HEK293 (cell line): ENCODE measurements around the gene GCLM.
A peak's percentile ranks its signal among the peaks of the same experiment; 100 is the strongest.

Experiments
- BCL11B ChIP-seq: fragments of 450-650 bp; formaldehyde crosslinking; IDR thresholded peaks from 2 replicates; pipeline ENCODE4 v1.5.1; 2016; ENCODE audit warnings: low read depth, missing biosample characterization, missing genetic modification characterization
- HIC1 ChIP-seq: fragments of 450-650 bp; formaldehyde crosslinking; IDR thresholded peaks from 2 replicates; pipeline ENCODE4 v1.5.1; 2016; ENCODE audit warnings: missing biosample characterization, missing genetic modification characterization
- MYNN ChIP-seq: fragments of 450-650 bp; formaldehyde crosslinking; IDR thresholded peaks from 2 replicates; pipeline ENCODE4 v1.5.1; 2016; ENCODE audit warnings: missing biosample characterization, missing genetic modification characterization, borderline replicate concordance
- SETDB1 ChIP-seq: IDR thresholded peaks from one replicate; pipeline ENCODE4 v1.6.1; 2017; ENCODE audit warnings: mild to moderate bottlenecking, low read length, moderate library complexity, mixed read lengths; ENCODE audit not compliant: insufficient read length
- SP3 ChIP-seq: fragments of 450-650 bp; formaldehyde crosslinking; IDR thresholded peaks from 2 replicates; pipeline ENCODE4 v1.5.1; 2016; ENCODE audit warnings: missing biosample characterization, missing genetic modification characterization
- YY1 ChIP-seq: fragments of 450-650 bp; formaldehyde crosslinking; IDR thresholded peaks from 2 replicates; pipeline ENCODE4 v1.5.1; 2018; ENCODE audit warnings: missing biosample characterization, missing genetic modification characterization
- ZBTB26 ChIP-seq: fragments of 450-650 bp; formaldehyde crosslinking; optimal IDR thresholded peaks from 2 replicates; pipeline ENCODE3; 2016; ENCODE audit warnings: missing biosample characterization, mild to moderate bottlenecking, missing genetic modification characterization
- ZBTB8A ChIP-seq: fragments of 450-650 bp; formaldehyde crosslinking; IDR thresholded peaks from 2 replicates; pipeline ENCODE4 v1.5.1; 2016; ENCODE audit warnings: missing biosample characterization, missing genetic modification characterization
- ZNF112 ChIP-seq: fragments of 450-650 bp; formaldehyde crosslinking; IDR thresholded peaks from 2 replicates; pipeline ENCODE4 v1.5.0; 2017; ENCODE audit warnings: missing biosample characterization, missing genetic modification characterization
- ZNF133 ChIP-seq: fragments of 450-650 bp; formaldehyde crosslinking; IDR thresholded peaks from 2 replicates; pipeline ENCODE4 v1.5.1; 2016; ENCODE audit warnings: missing biosample characterization, missing genetic modification characterization
- ZNF23 ChIP-seq: fragments of 450-650 bp; formaldehyde crosslinking; IDR thresholded peaks from 2 replicates; pipeline ENCODE4 v1.5.1; 2016; ENCODE audit warnings: missing biosample characterization, missing genetic modification characterization, borderline replicate concordance
- ZNF24 ChIP-seq: fragments of 450-650 bp; formaldehyde crosslinking; IDR thresholded peaks from 2 replicates; pipeline ENCODE4 v1.5.1; 2016; ENCODE audit warnings: missing biosample characterization, missing genetic modification characterization
- ZNF266 ChIP-seq: fragments of 450-650 bp; formaldehyde crosslinking; IDR thresholded peaks from 2 replicates; pipeline ENCODE4 v1.5.1; 2016; ENCODE audit warnings: missing biosample characterization, missing genetic modification characterization, low read depth
- ZNF274 ChIP-seq, 2 experiments: fragments of 200-500 bp in 1 of 2; fragments of 450-650 bp in 1 of 2; sonication (Bioruptor generic) in 1 of 2; formaldehyde crosslinking in 1 of 2; IDR thresholded peaks; 2 replicates each; pipeline versions ENCODE4 v1.5.1 to v1.6.1; 2014 to 2016; ENCODE audit warnings: borderline replicate concordance in 1 of 2, inconsistent platforms in 1 of 2, low read length in 1 of 2, missing biosample characterization in 1 of 2, missing genetic modification characterization in 1 of 2
- ZNF324 ChIP-seq: fragments of 450-650 bp; formaldehyde crosslinking; IDR thresholded peaks from 2 replicates; pipeline ENCODE4 v1.5.1; 2016; ENCODE audit warnings: missing biosample characterization, missing genetic modification characterization
- ZNF341 ChIP-seq: fragments of 450-650 bp; formaldehyde crosslinking; IDR thresholded peaks from 2 replicates; pipeline ENCODE4; 2016; ENCODE audit warnings: low read depth, missing biosample characterization, missing genetic modification characterization
- ZNF521 ChIP-seq: fragments of 450-650 bp; formaldehyde crosslinking; IDR thresholded peaks from 2 replicates; pipeline ENCODE4 v1.5.1; 2017; ENCODE audit warnings: missing biosample characterization, mild to moderate bottlenecking, missing genetic modification characterization
- ZNF530 ChIP-seq: fragments of 450-650 bp; formaldehyde crosslinking; IDR thresholded peaks from 2 replicates; pipeline ENCODE4 v1.5.1; 2016; ENCODE audit warnings: low read depth, missing biosample characterization, missing genetic modification characterization
- ZNF555 ChIP-seq: fragments of 450-650 bp; formaldehyde crosslinking; conservative IDR thresholded peaks from 2 replicates; pipeline ENCODE4 v1.5.1; 2017; ENCODE audit warnings: missing biosample characterization, mild to moderate bottlenecking, missing genetic modification characterization, inconsistent platforms
- ZNF664 ChIP-seq: fragments of 450-650 bp; formaldehyde crosslinking; IDR thresholded peaks from 2 replicates; pipeline ENCODE4 v1.5.1; 2016; ENCODE audit warnings: missing biosample characterization, missing genetic modification characterization
- ZNF791 ChIP-seq: fragments of 450-650 bp; formaldehyde crosslinking; IDR thresholded peaks from 2 replicates; pipeline ENCODE4 v1.5.1; 2016; ENCODE audit warnings: missing biosample characterization, missing genetic modification characterization
- TF ChIP-seq, protein P1 (sequence below): fragments of 450-650 bp; formaldehyde crosslinking; IDR thresholded peaks from 2 replicates; pipeline ENCODE4 v1.5.1; 2017; ENCODE audit warnings: missing biosample characterization, missing genetic modification characterization
- TF ChIP-seq, protein P2 (sequence below): fragments of 450-650 bp; formaldehyde crosslinking; IDR thresholded peaks from 2 replicates; pipeline ENCODE4 v1.5.1; 2016; ENCODE audit warnings: missing biosample characterization, missing genetic modification characterization
- TF ChIP-seq, protein P3 (sequence below): fragments of 450-650 bp; formaldehyde crosslinking; IDR thresholded peaks from 2 replicates; pipeline ENCODE4 v1.5.1; 2016; ENCODE audit warnings: missing biosample characterization, missing genetic modification characterization
- TF ChIP-seq, protein P4 (sequence below): fragments of 450-650 bp; IDR thresholded peaks from 2 replicates; pipeline ENCODE4 v1.5.1; 2018; ENCODE audit warnings: missing biosample characterization, mild to moderate bottlenecking, missing genetic modification characterization
- TF ChIP-seq, protein P5 (sequence below): fragments of 450-650 bp; formaldehyde crosslinking; IDR thresholded peaks from 2 replicates; pipeline ENCODE4 v1.5.1; 2016; ENCODE audit warnings: missing biosample characterization, missing genetic modification characterization

Gene GCLM

DNA sequence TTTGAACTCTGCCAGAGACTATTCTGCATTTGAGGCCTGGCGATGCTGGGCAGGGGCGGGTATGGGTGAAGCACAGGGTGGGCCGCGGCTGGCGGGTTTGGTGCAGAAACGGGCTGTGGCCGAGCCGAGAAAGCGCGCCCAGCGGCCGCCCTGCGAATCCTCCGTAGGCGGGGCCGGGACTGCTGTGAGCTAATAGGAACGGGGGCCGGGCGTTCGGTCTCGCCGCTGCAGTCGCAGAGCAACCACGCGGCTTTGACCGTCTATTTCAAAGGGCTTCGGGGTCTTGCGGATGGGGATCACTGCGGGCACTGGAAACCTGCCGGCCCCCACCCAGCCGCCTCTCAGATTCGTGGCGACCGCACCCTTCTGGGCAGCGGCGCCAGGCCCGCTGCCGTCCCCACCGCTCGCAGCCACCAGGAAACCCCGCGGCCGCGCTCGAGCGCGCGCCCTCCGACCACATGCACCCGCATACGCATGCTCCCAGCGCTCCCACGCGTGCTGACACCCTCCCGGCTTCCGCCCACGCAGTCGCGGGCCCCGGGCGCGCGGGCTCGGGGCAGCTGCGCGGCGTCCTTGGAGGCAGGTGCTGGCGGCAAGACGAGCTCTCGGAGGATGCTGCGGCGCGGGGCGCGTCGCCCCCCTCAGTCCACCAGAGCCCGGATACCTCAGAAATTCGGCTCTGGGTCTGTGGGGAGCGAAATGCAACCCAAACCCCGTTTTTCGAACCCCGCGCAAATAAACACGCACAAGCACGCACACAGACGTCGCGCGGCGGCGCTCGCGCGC is 62.8 kb downstream of the GCLM start (continued):
- TF ChIP-seq ZBTB26, result peak; percentile 93
- no peak for TF ChIP-seq SETDB1
- TF ChIP-seq, protein P1, sequence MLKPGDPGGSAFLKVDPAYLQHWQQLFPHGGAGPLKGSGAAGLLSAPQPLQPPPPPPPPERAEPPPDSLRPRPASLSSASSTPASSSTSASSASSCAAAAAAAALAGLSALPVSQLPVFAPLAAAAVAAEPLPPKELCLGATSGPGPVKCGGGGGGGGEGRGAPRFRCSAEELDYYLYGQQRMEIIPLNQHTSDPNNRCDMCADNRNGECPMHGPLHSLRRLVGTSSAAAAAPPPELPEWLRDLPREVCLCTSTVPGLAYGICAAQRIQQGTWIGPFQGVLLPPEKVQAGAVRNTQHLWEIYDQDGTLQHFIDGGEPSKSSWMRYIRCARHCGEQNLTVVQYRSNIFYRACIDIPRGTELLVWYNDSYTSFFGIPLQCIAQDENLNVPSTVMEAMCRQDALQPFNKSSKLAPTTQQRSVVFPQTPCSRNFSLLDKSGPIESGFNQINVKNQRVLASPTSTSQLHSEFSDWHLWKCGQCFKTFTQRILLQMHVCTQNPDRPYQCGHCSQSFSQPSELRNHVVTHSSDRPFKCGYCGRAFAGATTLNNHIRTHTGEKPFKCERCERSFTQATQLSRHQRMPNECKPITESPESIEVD (tag by site-specific recombination), result no peak
- TF ChIP-seq, protein P2, sequence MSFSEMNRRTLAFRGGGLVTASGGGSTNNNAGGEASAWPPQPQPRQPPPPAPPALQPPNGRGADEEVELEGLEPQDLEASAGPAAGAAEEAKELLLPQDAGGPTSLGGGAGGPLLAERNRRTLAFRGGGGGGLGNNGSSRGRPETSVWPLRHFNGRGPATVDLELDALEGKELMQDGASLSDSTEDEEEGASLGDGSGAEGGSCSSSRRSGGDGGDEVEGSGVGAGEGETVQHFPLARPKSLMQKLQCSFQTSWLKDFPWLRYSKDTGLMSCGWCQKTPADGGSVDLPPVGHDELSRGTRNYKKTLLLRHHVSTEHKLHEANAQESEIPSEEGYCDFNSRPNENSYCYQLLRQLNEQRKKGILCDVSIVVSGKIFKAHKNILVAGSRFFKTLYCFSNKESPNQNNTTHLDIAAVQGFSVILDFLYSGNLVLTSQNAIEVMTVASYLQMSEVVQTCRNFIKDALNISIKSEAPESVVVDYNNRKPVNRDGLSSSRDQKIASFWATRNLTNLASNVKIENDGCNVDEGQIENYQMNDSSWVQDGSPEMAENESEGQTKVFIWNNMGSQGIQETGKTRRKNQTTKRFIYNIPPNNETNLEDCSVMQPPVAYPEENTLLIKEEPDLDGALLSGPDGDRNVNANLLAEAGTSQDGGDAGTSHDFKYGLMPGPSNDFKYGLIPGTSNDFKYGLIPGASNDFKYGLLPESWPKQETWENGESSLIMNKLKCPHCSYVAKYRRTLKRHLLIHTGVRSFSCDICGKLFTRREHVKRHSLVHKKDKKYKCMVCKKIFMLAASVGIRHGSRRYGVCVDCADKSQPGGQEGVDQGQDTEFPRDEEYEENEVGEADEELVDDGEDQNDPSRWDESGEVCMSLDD (tag by site-specific recombination), result peak; percentile 64
- no peak for TF ChIP-seq ZNF324 (tag by site-specific recombination)
- TF ChIP-seq ZNF530 (tag by site-specific recombination), result no peak
- no peak for TF ChIP-seq MYNN (tag by site-specific recombination)
- TF ChIP-seq ZNF112 (tag by site-specific recombination), result no peak
- TF ChIP-seq BCL11B (tag by site-specific recombination), result no peak
- TF ChIP-seq ZNF133 (tag by site-specific recombination), result no peak
- TF ChIP-seq, protein P3, sequence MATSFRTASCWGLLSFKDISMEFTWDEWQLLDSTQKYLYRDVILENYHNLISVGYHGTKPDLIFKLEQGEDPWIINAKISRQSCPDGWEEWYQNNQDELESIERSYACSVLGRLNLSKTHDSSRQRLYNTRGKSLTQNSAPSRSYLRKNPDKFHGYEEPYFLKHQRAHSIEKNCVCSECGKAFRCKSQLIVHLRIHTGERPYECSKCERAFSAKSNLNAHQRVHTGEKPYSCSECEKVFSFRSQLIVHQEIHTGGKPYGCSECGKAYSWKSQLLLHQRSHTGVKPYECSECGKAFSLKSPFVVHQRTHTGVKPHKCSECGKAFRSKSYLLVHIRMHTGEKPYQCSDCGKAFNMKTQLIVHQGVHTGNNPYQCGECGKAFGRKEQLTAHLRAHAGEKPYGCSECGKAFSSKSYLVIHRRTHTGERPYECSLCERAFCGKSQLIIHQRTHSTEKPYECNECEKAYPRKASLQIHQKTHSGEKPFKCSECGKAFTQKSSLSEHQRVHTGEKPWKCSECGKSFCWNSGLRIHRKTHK, result no peak
- no peak; the same call in none of the 2 replicates for TF ChIP-seq ZNF341 (tag by site-specific recombination)
- no peak for TF ChIP-seq ZNF664 (tag by site-specific recombination)
- peak; percentile 58 for TF ChIP-seq HIC1 (tag by site-specific recombination)
- TF ChIP-seq ZNF23 (tag by site-specific recombination), result no peak
- TF ChIP-seq ZNF24 (tag by site-specific recombination), result no peak; the same call in 1 of the 2 replicates
- TF ChIP-seq, protein P4, sequence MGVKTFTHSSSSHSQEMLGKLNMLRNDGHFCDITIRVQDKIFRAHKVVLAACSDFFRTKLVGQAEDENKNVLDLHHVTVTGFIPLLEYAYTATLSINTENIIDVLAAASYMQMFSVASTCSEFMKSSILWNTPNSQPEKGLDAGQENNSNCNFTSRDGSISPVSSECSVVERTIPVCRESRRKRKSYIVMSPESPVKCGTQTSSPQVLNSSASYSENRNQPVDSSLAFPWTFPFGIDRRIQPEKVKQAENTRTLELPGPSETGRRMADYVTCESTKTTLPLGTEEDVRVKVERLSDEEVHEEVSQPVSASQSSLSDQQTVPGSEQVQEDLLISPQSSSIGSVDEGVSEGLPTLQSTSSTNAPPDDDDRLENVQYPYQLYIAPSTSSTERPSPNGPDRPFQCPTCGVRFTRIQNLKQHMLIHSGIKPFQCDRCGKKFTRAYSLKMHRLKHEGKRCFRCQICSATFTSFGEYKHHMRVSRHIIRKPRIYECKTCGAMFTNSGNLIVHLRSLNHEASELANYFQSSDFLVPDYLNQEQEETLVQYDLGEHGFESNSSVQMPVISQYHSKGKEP, result 0 out of 2 replicates have a peak, but pooled peaks have one; percentile 10
- TF ChIP-seq ZNF555 (tag by site-specific recombination), result no peak
- TF ChIP-seq ZNF521 (tag by site-specific recombination), result no peak
- no peak for TF ChIP-seq ZNF274 (IDR thresholded peaks at IDR 0.05; ENCODE audit: low read length)
- TF ChIP-seq ZNF274 (tag by site-specific recombination; IDR thresholded peaks at IDR 0.05; ENCODE audit: borderline replicate concordance), result no peak
- TF ChIP-seq ZNF266 (tag by site-specific recombination), result no peak
- peak; percentile 66 for TF ChIP-seq SP3 (tag by site-specific recombination)
- TF ChIP-seq ZBTB8A (tag by site-specific recombination), result peak; percentile 98
- TF ChIP-seq YY1 (tag by site-specific recombination), result no peak
- TF ChIP-seq, protein P5, sequence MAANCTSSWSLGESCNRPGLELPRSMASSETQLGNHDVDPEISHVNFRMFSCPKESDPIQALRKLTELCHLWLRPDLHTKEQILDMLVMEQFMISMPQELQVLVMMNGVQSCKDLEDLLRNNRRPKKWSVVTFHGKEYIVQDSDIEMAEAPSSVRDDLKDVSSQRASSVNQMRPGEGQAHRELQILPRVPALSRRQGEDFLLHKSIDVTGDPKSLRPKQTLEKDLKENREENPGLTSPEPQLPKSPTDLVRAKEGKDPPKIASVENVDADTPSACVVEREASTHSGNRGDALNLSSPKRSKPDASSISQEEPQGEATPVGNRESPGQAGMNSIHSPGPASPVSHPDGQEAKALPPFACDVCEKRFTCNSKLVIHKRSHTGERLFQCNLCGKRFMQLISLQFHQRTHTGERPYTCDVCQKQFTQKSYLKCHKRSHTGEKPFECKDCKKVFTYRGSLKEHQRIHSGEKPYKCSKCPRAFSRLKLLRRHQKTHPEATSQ, result no peak
- no peak for TF ChIP-seq ZNF791 (tag by site-specific recombination)
